NK-92 (cell line): ENCODE results near the gene SMPD4.
"Not testable (repeated sequence)": the region's sequence is repeated elsewhere in the genome, so short reads cannot be mapped to it uniquely, and the experiment has no call there.

Experiments used
- DNase-seq: peaks from one replicate; lab custom pipeline; 2025; ENCODE audit not compliant: unreplicated experiment; lab: John Stamatoyannopoulos, UW

Gene SMPD4

DNA sequence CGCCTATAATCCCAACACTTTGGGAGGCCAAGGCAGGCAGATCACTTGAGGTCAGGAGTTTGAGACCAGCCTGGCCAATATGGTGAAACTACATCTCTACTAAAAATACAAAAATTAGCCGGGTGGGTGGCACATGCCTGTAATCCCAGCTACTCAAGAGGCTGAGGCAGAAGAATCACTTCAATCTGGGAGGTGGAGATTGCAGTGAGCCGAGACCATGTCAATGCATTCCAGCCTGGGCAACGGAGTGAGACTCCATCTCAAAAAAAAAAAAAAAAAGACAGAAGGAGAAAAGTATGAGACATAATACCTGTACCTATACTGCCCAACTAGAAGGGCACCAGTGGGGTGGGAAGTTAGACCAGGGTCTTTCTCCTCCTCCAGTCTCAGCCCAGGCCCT, 22.0 kb downstream of the SMPD4 start:
- DNase-seq, result not testable (repeated sequence)

DNA sequence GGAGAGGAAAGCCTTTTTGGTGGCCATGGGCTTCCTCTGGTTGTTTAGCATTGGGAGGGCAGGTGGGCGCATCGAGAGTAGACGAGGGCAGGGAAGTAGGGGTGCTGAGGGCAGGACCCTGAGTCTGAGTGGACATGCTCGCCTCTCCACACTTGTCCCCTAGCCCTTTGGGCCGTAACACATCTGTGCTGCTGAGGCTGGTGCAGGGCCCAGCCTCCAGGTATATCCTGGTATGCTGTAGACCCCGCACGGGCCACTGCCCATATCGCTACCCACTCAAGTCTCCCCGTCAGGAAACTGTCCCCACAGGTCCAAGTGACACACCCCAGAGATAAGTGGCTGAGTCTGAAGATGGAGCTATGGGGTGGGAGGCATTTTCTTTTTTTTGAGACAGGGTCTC, 22.8 kb downstream of the SMPD4 start:
- DNase-seq, result no peak

DNA sequence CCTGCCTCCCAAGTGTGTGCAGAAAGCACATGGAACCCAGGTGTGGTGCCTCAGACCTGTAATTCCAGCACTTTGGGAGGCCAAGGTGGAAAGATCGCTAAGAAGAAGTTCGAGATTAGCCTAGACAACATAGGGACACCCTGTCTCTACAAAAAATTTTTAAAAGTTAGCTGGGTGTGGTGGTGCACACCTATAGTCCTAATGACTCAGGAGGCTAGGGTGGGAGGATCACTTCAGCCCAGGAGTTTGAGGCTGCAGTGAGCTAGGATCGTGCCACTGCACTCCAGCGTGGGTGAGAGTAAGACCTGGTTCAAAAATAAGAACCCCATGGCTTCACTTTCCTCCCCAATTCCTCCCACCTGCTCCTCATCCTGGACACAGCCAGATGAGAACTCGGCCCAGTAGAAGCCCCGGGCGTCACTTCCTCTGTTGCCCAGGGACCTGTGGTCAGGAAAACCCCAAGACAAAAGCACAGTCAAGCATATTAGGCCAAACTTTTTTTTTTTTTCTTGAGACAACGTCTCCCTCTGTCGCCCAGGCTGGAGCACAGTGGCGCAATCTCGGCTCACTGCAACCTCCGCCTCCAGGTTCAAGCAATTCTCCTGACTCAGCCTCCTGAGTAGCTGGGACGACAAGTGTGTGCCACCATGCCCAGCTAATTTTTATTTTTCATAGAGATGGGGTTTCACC, 23.4 kb downstream of the SMPD4 start:
- DNase-seq, result not testable (repeated sequence)

DNA sequence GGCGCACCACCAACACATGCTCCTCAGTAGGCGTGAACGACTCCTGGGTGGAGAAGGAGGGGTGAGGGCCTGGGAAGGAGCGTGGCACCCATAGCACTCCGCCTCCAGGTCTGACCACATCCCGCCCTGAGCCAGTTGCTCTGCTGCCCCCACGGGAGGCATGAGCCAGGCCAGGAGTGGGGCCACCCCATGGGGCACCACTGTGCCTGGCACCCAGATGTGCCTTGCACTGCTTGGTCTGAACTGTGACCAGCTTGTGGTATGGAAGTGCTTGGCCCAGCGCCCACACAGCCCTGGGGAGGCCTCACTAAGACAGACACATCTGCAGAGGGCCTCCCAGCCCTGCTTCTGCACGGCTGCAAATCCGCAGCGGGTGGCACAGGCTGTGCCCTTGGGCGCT, 24.0 kb downstream of the SMPD4 start:
- not testable (repeated sequence) for DNase-seq

DNA sequence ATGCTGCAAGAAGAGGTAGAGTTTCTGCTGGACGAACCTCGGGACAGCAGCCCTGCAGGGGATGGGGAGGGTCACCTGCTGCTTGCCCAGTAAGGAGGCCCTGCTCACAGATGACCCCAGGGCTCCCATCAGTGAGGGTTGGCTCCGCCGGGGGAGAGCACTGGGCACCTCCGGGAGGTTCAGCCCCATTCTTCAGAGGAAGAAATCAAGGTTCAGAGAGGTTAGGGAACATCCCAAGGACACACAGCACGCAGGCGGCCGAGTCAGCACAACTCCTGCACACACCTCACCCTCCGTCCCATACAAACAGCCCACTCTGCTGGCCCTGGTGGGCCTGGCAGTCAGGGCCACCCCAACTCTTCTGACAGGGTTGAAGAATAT, 24.8 kb downstream of the SMPD4 start:
- no peak for DNase-seq

DNA sequence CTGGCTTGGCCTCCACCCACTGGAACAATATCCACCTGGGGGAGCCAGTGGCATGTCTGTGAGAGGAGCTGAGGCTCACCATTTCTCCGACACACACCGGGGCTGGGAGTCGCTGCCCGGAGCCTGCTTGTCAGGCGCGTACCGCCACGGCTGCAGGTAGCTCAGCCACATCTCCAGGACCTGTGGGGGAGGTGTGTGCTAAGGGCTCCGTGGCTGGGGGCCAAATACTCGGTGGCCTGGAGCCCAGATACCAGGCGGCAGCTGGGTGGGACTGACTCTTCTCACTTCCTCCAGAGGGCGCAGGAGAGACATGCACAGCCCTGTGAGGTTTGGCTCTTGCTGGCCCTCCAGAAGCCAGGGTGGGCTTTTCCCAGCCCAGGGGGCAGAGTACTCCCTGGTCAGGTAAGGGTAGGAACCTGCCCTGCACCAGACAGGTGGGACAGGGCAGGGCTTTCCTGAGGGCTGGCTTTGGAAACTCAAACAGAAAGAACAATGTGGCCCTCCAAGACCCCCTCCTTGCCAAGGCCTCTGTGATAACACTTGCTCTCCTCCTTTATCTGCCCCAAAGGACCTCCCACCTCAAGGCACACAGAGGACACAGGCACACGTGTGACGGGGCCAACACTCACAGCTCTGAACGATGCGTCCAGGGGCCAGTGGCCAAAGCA, 25.3 kb downstream of the SMPD4 start:
- not testable (repeated sequence) for DNase-seq

DNA sequence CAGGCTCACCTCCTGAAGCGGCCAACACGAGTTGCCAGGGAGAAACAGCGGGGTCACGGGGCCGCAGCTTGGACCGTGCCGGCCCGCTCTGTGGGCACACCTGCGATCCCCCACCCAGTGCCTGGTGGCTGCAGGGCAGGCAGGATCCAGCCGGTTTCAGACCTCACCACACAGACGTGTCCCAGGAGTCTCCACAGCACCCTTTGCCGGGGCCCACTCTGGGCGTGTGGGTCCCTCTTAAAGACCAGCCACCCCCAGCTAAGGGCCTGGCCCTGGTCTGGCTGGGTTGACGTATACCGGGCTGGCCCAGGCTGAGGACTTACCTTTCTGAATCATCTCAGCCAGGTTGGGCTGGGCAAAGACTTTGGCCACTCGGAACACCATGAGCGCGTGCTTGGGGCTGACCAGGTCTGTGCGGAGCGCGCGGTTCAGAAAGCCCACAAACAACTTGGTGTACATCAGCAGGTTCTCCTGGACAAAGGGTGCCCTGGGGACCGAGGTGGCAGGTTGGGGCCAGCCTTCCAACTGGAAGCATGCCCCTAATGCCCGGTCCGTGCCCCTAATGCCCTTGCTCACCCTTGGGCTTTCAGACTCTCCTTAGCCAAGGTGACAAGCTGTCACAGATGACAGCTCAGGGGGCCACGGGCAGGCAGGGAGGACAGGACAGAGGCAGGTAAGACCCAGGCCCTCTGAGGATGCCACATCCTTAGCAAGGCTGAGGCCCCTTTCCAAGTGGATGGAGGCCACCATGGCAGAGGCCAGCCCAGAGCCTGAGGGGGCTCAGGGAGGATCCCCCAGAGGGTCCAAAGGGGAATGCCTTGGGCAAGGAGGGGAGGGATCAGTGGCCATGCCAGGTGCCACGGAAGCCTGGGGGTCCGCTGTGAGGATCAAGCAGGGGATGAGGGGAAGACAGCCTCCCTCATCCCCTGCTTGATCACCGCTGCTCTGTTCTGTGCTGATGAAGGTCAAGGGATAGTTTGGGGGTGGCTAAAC, 26.3 kb downstream of the SMPD4 start:
- no peak for DNase-seq

DNA sequence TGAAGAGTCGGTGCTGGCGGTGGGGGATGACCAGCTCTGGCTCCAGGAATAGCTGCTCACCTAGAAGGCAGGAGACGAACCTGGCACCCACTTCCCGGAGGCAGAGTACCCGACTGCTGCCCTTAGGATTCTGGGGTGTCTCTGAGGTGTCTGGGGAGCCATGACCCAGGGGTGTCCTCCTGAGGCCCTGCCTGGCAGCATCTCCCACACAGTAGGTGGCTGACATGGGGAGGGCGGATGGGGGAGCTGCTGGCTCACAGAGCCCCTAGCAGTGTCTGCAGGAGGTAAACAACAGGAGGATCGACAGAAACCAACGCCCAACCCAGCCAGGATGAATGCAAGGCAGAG, 27.0 kb downstream of the SMPD4 start:
- DNase-seq, result not testable (repeated sequence)

DNA sequence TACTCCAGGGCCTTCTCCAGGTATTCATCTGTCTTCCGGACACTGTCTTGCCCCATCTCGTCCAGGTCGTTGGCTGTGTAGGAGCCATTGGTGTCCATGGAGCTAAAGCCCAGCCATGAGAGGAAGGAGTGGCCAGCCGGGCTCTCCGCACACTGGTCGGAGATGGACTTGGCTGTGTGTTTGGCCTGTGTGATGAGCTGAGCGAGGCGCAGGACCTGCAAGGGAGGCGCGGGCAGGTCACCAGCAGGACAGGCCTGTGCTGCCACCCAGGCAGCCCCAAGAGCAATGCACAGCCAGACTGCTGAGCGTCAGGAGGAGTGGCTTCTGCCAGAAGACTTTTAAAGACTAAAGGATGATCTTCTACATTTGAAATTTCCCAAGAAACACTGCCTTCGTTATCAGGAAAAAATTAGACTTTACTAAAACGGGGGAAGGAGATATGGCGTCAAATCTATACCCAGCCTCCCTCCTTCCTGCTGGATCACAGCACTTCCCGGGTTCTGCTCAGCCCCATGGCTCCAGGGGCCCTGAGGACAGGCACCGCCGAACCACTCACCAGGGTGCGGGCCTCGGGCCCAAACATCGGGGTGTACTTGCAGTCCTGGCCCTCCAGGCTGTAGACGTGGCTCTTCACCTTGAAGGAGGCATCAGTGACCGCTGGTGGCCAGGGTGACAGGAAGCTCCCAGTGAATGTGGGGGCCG, 27.5 kb downstream of the SMPD4 start:
- not testable (repeated sequence) for DNase-seq

DNA sequence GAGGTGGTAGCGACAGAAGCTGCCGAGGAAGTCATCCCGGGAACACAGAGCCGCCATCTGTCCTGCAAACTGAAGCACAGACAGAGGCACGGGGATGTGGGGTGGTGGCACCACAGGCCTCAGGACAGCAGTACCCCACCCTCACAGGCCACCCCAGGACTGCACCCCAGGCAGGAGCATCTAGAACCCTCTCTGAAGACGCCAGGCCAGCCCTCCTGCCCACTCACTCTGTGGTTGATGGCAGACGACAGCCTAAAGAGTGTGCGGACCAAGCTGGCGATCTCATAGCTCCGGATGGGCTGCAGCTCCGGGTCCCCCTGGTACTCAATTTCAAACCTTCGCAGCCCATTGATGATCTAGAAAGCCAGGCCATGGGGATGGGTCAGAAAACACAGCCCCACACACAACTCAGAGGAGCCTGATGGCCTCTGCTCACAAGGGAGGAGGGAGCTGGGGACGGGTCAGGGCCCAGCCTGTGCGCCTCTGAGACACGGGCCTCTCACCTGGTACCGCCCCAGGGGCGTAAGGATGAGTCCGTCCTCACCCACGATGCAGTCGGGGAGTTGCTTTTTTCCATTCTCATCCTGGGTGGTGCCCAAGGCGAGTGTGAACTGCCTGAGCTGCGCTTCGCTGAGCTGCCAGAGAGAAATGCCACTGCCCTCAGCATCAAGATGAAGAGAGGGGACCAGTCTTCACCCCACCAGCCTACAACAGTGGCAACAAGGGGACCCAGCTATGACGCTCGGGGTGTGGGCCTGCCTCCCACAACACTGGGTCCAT, 28.4 kb downstream of the SMPD4 start:
- DNase-seq, result no peak

DNA sequence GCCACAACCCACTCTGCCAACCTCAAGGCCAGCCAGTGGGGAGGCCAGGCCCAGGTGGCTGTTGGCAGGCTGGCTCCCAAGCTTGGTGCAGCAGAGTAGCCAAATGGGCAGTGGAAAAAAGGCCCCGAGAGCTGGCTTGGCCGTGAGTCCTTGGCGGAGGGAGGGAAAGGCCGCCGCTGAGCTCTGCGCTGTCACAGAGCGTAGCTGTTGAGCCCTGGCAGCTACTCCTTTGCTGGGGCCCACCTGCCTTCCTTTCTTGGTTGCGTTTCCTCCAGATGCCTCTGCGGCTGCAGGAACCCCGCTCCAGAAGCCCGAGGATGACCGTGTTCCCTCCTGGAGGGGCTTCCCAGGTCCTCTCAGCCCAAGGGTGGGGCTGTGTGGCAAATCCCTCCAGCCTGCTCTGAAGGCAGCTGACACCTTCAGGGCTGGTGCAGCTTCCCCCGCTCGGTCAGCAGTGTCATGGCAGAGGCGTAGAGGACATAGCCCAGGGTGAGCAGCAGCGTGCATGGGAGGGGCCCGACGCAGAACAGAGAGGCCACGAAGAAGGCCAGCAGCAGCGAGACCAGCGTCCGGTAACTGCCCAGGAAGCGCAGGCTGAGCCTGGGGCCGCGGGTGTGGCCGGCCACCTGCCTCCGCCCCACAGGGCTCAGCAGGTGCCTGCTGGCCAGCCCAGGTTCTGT, 29.1 kb downstream of the SMPD4 start:
- not testable (repeated sequence) for DNase-seq

DNA sequence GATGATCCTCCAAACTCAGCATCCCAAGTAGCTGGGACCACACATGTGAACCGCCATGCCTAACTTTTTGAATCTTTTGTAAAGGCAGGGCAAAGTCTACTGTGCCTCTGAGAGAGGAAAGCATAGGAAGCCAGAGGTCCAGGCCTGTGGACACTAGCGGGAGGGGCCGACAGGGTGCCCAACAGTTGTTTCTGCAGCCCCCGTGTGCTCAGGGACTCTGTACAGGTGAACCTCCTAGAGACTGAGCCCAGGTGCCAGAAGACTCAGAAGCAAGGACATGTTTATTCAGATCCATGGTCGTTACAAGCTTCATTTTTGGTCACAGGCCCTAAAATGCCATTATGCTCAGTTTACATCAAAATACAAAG, 30.3 kb downstream of the SMPD4 start:
- not testable (repeated sequence) for DNase-seq

DNA sequence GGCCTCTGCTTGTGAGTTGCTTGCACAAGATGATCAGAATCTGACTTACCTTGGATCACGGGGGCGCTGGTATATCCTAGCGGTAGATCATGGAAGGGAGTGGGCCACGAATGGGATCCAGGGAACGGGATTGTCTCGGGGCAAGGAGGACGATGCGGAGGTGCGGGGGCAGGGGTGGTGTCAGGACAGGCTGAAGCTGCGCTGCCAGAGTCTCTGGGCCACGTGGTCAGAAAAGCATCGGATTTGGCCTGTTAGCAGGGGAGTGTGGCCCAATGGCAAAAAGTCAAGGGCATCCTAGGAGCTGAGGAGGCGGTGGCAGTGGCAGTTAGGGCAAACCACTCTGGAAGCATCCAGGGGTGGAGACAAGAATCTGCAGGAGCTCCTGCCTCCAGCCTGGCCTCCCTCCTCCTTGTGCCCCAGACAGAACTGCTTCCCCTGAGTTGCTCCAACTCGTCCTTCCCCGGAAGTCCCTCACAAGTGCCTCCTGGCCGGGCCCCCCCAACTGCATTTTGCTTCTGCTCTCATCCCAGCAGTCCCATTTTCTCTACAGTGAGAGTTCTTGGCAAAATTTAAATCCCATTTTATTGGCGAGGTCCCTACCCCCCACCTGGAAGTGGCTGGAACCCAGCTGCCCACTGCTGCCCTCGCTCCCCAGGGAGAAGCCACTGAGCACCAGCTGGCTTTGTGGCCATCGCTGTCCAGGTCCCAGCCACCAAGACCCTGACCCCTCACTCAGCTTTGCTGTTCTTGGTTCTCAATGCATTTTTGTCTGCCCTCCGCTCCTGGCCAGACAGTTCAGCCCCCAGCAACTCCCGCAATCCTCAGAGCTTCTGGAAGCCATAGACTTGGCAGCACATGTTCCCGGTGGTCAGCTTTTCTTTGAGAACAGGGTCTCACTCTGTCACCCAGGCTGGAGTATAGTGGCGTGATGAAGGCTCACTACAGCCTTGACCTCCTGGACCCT, 30.9 kb downstream of the SMPD4 start:
- DNase-seq, result no peak

DNA sequence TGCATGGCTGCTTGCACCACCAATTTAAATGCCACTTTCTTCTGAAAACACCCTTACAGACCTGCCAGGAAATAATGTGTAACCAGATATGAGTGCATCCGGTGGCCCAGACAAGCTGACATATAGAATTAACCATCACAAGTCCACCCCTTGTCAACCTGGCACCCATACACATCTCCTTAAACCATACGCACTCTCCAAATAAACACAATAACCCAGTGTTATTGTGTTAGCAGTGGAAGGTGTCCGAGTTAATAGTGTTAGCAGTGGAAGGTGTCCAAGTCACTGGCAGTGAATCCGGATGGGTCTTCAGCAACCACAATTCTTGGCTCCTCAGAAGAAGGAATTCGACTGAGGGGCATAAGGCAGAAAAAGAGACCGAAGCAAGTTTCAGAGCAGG, 32.9 kb downstream of the SMPD4 start:
- DNase-seq, result not testable (repeated sequence)

DNA sequence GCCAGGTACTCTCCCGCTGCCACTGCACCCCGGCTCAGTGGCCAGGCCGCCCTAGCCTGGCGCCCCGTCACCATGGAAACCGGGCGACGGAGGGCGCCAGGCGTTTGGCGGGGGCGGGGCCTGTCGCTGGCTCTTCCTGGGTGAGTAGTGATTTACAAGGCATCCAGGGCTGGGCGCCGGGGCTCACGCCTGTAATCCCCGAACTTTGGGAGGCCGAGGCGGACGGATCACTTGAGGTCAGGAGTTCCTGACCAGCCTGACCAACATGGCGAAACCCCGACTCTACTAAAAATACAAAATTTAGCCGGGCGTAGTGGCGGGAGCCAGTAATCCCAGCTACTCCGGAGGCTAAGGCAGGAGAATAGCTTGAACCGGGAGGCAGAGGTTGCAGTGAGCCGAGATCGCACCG, 36.4 kb downstream of the SMPD4 start, which contains the start of gene CCDC74B:
CCDC74B (minus strand) TSS at position 107 of the 409 bp plus-strand sequence. CDS start 116 bp downstream, outside the sequence.
- not testable (repeated sequence) for DNase-seq

DNA sequence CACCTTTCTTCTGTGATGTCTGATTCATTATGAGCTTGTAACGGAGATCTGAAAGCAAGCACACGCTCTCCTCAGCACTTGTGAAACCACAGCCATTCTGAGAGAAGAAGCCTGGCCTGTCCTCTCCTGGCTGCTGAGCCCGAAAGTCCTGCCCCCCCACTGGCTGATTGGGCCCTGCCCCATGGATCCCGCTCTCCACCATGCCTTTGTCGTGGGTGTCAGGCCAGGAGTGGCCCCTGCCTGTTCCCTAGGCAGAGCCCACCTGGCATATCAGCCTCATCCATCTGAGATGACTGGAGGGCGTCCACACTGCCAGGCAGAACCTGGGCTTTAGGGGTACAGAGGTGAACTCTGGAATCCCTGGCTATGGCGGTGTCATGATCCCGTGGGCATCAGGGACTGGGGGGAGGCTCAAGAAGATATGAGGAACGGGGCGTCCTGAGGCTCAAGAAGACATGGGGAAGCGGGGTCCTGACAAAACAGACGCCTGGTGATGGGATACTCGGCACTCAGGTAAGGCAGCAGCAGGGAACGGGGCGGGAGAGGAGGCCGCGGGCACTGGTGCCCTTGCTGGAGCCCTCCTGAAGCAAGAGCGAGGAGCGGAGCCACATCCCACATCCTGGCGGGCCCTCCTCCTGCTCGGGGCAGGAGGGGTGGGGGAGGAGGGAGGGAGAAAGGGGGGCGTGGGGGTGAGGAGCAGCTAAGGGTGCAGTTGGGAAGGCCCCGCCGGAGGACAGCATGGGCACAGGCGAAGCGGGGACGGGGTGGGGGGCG, 37.9 kb downstream of the SMPD4 start:
- not testable (repeated sequence) for DNase-seq

DNA sequence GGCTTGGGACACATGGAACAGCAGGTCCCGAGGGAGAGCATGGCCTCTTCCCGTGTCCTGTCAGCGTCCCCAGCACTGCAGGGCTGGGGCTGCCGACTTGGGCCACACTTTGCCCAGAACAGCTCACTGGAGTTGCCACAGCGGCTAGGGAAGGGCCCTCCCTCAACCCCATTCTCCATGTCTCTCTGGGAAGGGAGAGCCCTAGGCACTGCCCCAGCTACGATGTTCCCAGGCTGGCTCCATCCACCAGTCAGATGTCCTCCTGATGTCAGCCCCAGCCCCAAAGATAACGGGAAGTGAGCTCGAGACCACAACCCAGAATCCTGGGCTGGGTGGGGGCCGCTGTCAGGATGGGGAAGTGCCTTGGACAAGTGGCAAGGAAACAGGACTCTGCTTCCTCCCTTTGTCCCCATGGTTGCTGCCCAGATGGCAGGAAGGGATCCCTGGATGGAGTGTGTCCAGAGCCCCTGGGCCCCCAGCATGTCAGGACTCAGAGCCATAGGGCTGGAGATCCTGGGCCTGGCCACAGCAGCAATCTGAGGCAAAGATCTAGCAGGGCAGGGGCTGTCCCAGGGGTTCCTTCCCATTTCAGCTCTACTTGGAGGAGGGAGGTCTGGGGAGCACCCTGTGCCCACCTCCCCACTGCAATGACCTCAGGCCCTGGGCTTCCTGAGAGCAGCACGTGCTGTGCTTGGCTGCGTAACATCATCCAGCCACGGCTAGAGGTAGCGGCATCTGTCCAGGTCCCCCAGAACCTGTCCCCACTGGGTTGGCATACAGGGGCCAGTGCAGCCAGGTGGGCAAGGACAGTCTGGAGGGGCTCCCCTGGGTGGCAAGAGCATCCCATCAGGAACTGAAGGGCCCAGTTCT, 38.8 kb downstream of the SMPD4 start:
- not testable (repeated sequence) for DNase-seq
